ENCODE data around the gene LRRTM1.

The LRRTM1 gene

GRCh38 chr2:80303909-80304837, at the start of gene LRRTM1:
LRRTM1 (minus strand) TSS chr2:80304752; CDS start chr2:80303819, 933 bp downstream.
- DNase-seq = peak in 34 of 56 donors; percentile 9 to 79 (median 52)

GRCh38 chr2:80351231-80351630, 46.7 kb upstream of the LRRTM1 start:
- DNase-seq = no peak

GRCh38 chr2:80348953-80349352, 44.4 kb upstream of the LRRTM1 start:
- no peak for DNase-seq

GRCh38 chr2:80348078-80348477, 43.5 kb upstream of the LRRTM1 start:
- DNase-seq = no peak

GRCh38 chr2:80340022-80340421, 35.5 kb upstream of the LRRTM1 start:
- DNase-seq = no peak

GRCh38 chr2:80338794-80339193, 34.2 kb upstream of the LRRTM1 start:
- DNase-seq = no peak

GRCh38 chr2:80335411-80335810, 30.9 kb upstream of the LRRTM1 start:
- no peak for DNase-seq

- no peak for DNase-seq
Measured at GRCh38 chr2:80333886-80334285, 29.3 kb upstream of the LRRTM1 start.

- no peak for DNase-seq
Measured at GRCh38 chr2:80330527-80331450, 26.2 kb upstream of the LRRTM1 start.

- no peak for DNase-seq
Measured at GRCh38 chr2:80329491-80329890, 24.9 kb upstream of the LRRTM1 start.

- no peak for DNase-seq
Measured at GRCh38 chr2:80328159-80328571, 23.6 kb upstream of the LRRTM1 start.

GRCh38 chr2:80326861-80327260, 22.3 kb upstream of the LRRTM1 start:
- no peak for DNase-seq

GRCh38 chr2:80326214-80326613, 21.7 kb upstream of the LRRTM1 start:
- peak in 2 of 56 donors; percentile 5 to 11 for DNase-seq

GRCh38 chr2:80324525-80324924, 20.0 kb upstream of the LRRTM1 start:
- no peak for DNase-seq

GRCh38 chr2:80323610-80324009, 19.1 kb upstream of the LRRTM1 start:
- DNase-seq = no peak

- peak in 1 of 56 donors; percentile 14 for DNase-seq
Measured at GRCh38 chr2:80322958-80323357, 18.4 kb upstream of the LRRTM1 start.

- DNase-seq = peak in 3 of 56 donors; percentile 5 to 42 (median 23)
Measured at GRCh38 chr2:80322311-80322920, 17.9 kb upstream of the LRRTM1 start.

- DNase-seq = no peak
Measured at GRCh38 chr2:80312282-80312839, 7.8 kb upstream of the LRRTM1 start.

GRCh38 chr2:80311304-80311703, 6.8 kb upstream of the LRRTM1 start:
- no peak for DNase-seq

- DNase-seq = peak in 6 of 56 donors; percentile 31 to 62 (median 46)
Measured at GRCh38 chr2:80303006-80303908, 1.3 kb downstream of the LRRTM1 start.

Data from amygdala (tissue), 56 donors.